Mononuclear cell (primary cell): ENCODE data around the gene ARMS2. TPM values are rescaled to one million over a fixed set of nuclear protein-coding genes. Genes with fewer than 3 reads are reported as not detected.

Experiments used
- H3K27me3 ChIP-seq: 2 replicates; pipeline ENCODE4 v1.6.0; 2011; ENCODE audit warnings: low read length, control low read depth; ENCODE audit not compliant: insufficient read depth
- H3K4me1 ChIP-seq: 2 replicates; pipeline ENCODE4 v1.5.1; 2011; ENCODE audit warnings: mild to moderate bottlenecking, low read length, control low read depth; ENCODE audit not compliant: insufficient read depth
- H3K4me3 ChIP-seq: 2 replicates; pipeline ENCODE4 v1.5.1; 2011; ENCODE audit warnings: mild to moderate bottlenecking, low read length, moderate library complexity
- H3K9me3 ChIP-seq: 2 replicates; pipeline ENCODE4 v1.5.1; 2011; ENCODE audit warnings: low read depth, mild to moderate bottlenecking, control low read depth, low read length
- total RNA-seq: library from RNA; depleted of rRNA; stranded (reverse); fragments of >200 nt; gene quantifications from one replicate; pipeline ENCODE4 v1.2.3, GENCODE V29; 2012

ARMS2 gene
- total RNA-seq, 1 donor, result not detected

GRCh38 chr10:122441961-122442360 lies 12.5 kb upstream of the ARMS2 start:
- Histone ChIP-seq H3K4me1 (no peaks in the 10 kb centered on the region), H3K4me3 (no peak overlapping the region), H3K27me3 (peaks cover 4% of the 10 kb centered on the region), H3K9me3 (no peaks in the 10 kb centered on the region)

GRCh38 chr10:122445469-122445868 lies 9.0 kb upstream of the ARMS2 start:
- Histone ChIP-seq H3K4me3 (no peak overlapping the region), H3K27me3 (peaks cover 9% of the 10 kb centered on the region), H3K4me1 (no peaks in the 10 kb centered on the region), H3K9me3 (no peaks in the 10 kb centered on the region)

- H3K4me1 ChIP-seq, result no peaks in the 10 kb centered on the region
- H3K4me3 ChIP-seq, result no peak overlapping the region
- H3K9me3 ChIP-seq, result no peaks in the 10 kb centered on the region
- peaks cover 9% of the 10 kb centered on the region for H3K27me3 ChIP-seq
These were observed 8.5 kb upstream of the ARMS2 start for GRCh38 chr10:122445904-122446303.

DNA sequence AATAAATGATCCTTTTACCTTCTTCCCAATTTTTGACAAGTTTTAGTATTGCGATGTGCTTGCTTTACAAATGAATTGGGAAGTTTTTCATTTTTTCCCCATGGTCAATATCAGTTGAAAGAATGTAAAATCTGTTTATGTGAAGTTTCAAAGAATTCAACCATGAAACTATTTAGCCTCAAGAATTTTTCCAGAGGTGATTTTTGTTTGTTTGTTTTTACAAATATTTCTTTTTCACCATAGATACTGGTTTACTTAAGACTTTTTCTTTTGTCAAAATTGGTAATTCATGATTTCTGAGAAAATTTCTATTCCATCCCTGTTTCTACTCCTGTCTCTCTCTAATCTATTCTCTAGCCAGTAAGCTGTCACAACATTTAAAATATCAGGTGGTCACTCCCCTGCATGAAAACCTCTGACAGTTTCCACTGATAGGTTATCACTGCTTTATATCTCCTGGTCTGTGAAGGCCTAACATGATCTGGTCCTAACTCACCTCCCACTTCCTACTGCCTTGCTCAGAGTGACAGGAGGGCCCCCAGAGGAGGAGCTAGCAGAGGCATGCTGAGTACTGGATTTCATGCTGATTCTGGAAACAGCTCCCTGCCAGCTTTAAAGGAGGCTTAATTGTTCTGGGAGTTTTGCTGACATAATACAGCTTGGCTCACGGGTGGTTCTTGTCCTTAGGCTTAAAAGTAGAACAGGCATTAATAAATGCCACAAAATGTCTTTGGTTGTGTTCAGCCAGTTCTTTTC lies 7.6 kb upstream of the ARMS2 start:
- Histone ChIP-seq H3K9me3 (no peaks in the 10 kb centered on the region), H3K4me1 (no peaks in the 10 kb centered on the region), H3K27me3 (peaks cover 9% of the 10 kb centered on the region), H3K4me3 (no peak overlapping the region)

- Histone ChIP-seq H3K9me3 (no peaks in the 10 kb centered on the region), H3K4me3 (no peak overlapping the region), H3K27me3 (peaks cover 16% of the 10 kb centered on the region), H3K4me1 (no peaks in the 10 kb centered on the region)
These were observed 5.9 kb upstream of the ARMS2 start for GRCh38 chr10:122448600-122448999.

GRCh38 chr10:122449153-122449552 lies 5.3 kb upstream of the ARMS2 start:
- no peaks in the 10 kb centered on the region for H3K4me1 ChIP-seq
- no peak overlapping the region for H3K4me3 ChIP-seq
- H3K27me3 ChIP-seq, result peaks cover 16% of the 10 kb centered on the region
- H3K9me3 ChIP-seq, result no peaks in the 10 kb centered on the region

DNA sequence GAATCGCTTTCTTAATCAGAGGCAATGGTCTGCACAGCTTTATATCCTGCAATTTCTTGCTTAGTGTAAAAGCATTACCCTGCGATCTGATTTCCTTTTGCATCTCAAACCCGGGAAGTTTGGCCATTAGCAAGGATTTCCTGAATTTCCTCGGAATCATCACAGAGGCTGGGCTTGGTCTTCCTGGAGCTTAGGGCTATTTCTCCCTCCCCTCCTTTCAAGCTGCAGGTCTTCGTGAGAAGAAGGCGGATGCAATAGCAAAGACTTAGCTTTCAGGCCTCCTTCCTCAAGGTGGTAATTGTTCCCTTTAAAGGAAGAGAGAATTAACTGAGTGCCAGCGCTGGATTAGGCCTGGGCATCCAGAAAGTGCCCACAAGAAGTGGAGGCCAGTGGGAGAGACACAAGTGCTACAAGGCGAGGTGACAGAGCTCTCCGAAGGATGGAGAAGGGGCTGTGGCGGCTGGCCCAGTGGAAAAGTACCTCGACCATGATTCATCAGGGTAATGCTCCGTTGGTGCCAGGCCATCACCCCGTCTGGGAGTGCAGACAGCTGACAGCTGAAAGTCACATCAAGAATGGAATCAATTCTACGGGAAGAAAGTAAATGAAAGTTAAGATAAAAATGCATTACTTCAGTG lies 4.0 kb upstream of the ARMS2 start:
- Histone ChIP-seq H3K4me3 (no peak overlapping the region), H3K27me3 (peaks cover 21% of the 10 kb centered on the region), H3K9me3 (no peaks in the 10 kb centered on the region), H3K4me1 (no peaks in the 10 kb centered on the region)

DNA sequence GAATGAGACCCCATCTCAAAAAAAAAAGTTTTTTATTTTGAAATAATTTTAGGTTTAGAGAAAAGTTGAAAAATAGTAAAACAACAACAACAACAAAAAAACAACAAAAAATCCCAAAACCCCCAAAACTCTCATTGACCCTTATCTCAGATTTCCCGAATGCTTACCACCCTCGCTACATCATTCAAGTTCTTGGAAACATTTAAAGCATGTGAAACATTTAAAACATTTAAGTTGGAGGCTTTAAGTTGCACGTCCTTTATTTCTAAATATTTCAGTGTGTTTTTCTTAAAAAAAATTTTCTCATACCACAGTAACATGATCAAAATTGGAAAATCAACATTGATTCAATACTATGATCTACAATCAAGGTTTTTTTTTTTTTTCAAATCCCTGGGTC lies 382 bp upstream of the ARMS2 start:
- Histone ChIP-seq H3K4me3 (no peak overlapping the region), H3K9me3 (no peaks in the 10 kb centered on the region), H3K27me3 (peaks cover 43% of the 10 kb centered on the region), H3K4me1 (no peaks in the 10 kb centered on the region)

GRCh38 chr10:122455376-122456079 lies 1.1 kb downstream of the ARMS2 start:
- peaks cover 8% of the 10 kb centered on the region for H3K4me1 ChIP-seq
- no peak overlapping the region for H3K4me3 ChIP-seq
- no peaks in the 10 kb centered on the region for H3K9me3 ChIP-seq
- H3K27me3 ChIP-seq, result peaks cover 55% of the 10 kb centered on the region

GRCh38 chr10:122457934-122458333 lies 3.5 kb downstream of the ARMS2 start:
- H3K9me3 ChIP-seq, result no peaks in the 10 kb centered on the region
- peaks cover 62% of the 10 kb centered on the region for H3K27me3 ChIP-seq
- peaks cover 21% of the 10 kb centered on the region for H3K4me1 ChIP-seq
- no peak overlapping the region for H3K4me3 ChIP-seq

DNA sequence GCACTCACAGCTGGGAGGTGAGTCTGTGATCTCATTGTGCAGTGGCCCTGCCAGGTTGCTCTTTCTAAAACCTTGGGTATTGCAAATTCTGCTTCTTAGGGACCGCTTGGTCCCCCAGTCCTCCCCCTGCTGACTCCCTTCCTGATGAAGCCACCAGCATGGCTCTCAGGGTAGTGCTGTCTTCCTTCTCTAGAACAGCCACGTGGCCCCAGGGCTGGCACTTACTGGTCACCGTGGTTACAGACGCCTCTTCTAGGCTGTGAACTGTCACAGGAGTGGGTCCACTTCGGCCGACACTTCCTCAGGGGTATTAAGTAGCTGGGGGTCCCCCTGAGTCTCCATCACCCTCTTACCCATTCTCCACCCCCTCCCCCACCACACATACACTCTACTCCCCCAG lies 4.2 kb downstream of the ARMS2 start:
- peaks cover 69% of the 10 kb centered on the region for H3K27me3 ChIP-seq
- peaks cover 23% of the 10 kb centered on the region for H3K4me1 ChIP-seq
- H3K9me3 ChIP-seq, result no peaks in the 10 kb centered on the region
- H3K4me3 ChIP-seq, result no peak overlapping the region

DNA sequence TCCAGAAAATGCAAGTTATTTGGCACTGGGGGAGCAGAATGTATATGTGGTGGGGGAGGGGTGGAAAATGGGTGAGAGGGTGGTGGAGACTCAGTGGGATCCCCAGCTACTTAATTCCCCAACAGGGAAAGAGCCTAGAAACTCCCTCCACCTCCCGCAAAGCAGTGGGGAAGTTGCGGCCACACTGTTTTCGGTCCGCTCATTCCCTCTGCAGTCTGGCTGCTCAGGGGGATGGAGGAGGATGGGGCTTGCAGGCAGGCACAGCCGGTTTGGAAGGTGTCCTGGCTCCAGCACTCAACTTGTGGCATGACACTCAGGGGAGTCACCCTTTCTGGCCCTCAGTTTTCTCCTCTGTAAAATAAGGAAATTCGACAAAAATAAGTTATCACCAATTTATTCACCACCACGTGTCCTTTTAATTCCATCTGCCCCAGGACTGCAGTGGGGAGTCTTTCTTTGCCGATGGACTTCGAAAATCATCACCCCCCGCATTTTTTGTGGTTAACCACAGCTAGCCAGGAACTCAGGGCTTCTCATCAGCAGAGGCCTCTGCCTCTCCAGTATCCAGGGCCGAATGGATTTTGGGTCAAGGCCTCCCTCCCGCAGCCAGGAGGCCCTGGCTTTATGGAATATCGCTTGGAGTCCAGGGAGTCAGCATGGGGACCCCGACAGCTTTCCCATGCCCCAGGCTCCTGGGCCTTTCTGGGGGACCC lies 5.3 kb downstream of the ARMS2 start:
- H3K4me3 ChIP-seq, result no peak overlapping the region
- H3K27me3 ChIP-seq, result peaks cover 75% of the 10 kb centered on the region
- H3K9me3 ChIP-seq, result no peaks in the 10 kb centered on the region
- H3K4me1 ChIP-seq, result peaks cover 23% of the 10 kb centered on the region

- Histone ChIP-seq H3K27me3 (peaks cover 80% of the 10 kb centered on the region), H3K4me1 (peaks cover 23% of the 10 kb centered on the region), H3K9me3 (no peaks in the 10 kb centered on the region), H3K4me3 (no peak overlapping the region)
These were observed 6.4 kb downstream of the ARMS2 start for GRCh38 chr10:122460891-122461293.

GRCh38 chr10:122461367-122461728 lies 6.9 kb downstream of the ARMS2 start, which contains the start of gene HTRA1:
Gene HTRA1 (plus strand): TSS chr10:122461553. CDS start chr10:122461653, 100 bp downstream.
- H3K27me3 ChIP-seq, result peaks cover 80% of the 10 kb centered on the region
- H3K4me1 ChIP-seq, result peaks cover 24% of the 10 kb centered on the region
- no peaks in the 10 kb centered on the region for H3K9me3 ChIP-seq
- peak within 1 kb of the TSS; percentile 6 for H3K4me3 ChIP-seq
